Measurements from ENCODE around the gene CEP112. TPM values are rescaled to one million over a fixed set of nuclear protein-coding genes. Genes with fewer than 3 reads are reported as not detected.

Gene CEP112
- total RNA-seq, 1 donor from 2014 or later: 9.7 TPM

- H3K4me3 Mint-ChIP-seq: no peak overlapping the region
- H3K27ac Mint-ChIP-seq: peak overlapping the region; percentile 99
- TF ChIP-seq EZH2phosphoT487 (IDR thresholded peaks at IDR 0.05): no peak
- no peak for TF ChIP-seq EZH2 (IDR thresholded peaks at IDR 0.05)
- TF ChIP-seq CTCF (IDR thresholded peaks at IDR 0.05): no peak
- no peak overlapping the region for H3K27ac ChIP-seq
- H3K4me2 ChIP-seq: no peak overlapping the region
- H3K27me3 ChIP-seq: peaks cover under 1% of the 10 kb centered on the region
- no peaks in the 10 kb centered on the region for H3K27me3 Mint-ChIP-seq (ENCODE audit: insufficient read depth, low read depth)
- no peaks in the 10 kb centered on the region for H4K20me1 ChIP-seq (ENCODE audit: low read depth)
- no peak overlapping the region for H3K9ac ChIP-seq
- peaks cover 74% of the 10 kb centered on the region for H3K4me1 Mint-ChIP-seq
- no peaks in the 10 kb centered on the region for H3K9me3 ChIP-seq (ENCODE audit: low read depth)
- peaks cover 8% of the 10 kb centered on the region for H3K36me3 Mint-ChIP-seq
- H3K36me3 ChIP-seq: no peaks in the 10 kb centered on the region
- H2AFZ ChIP-seq (replicated peaks): no peak overlapping the region
- H3F3A ChIP-seq (ENCODE audit: low read depth): peaks cover 9% of the 10 kb centered on the region
- H3K4me3 ChIP-seq: no peak overlapping the region
- H3K79me2 ChIP-seq (ENCODE audit: low read depth): no peaks in the 10 kb centered on the region
- H3K9me3 Mint-ChIP-seq: peaks cover 4% of the 10 kb centered on the region
- no peak for DNase-seq (ENCODE audit: low spot score)
- H3K4me1 ChIP-seq: peaks cover 34% of the 10 kb centered on the region
These were observed 593.2 kb downstream of the CEP112 start for GRCh38 chr17:65598746-65599145.

DNA sequence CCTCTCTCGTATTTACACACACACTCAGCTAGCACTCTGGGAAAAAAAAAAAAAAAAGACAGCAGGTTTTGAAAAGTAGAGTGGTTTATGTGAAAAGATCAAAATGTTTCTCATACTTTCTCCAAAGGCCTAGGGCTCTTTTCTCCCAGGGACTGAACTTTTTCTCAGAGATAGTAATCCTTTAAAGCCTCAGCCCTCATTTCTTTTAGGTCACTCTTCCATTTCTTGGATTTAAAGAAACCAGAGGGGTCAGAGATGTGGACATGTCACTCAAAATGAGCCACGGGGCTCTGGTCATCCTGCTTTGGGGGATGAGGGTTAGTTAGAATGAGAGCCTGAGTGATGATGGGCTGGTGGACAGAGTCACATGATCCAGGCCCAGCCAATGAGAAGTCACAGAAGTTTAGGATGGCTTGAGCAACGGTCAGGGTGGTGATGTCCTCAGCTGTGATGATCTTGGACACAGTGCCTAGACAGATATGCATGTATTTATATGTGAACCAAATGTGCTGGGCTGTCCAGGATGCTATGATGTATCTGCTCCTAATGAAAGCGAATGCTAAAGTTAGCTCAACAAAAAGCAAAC, 596.8 kb downstream of the CEP112 start:
- Mint-ChIP-seq H3K4me3 (peak overlapping the region; percentile 30), H3K9me3 (peaks cover 2% of the 10 kb centered on the region), H3K27me3 (ENCODE audit: insufficient read depth, low read depth) (no peaks in the 10 kb centered on the region), H3K36me3 (peaks cover 8% of the 10 kb centered on the region), H3K27ac (peak overlapping the region; percentile 98), H3K4me1 (peaks cover 60% of the 10 kb centered on the region)
- H3K9ac ChIP-seq: no peak overlapping the region
- TF ChIP-seq CTCF (IDR thresholded peaks at IDR 0.05): no peak
- TF ChIP-seq EZH2phosphoT487 (IDR thresholded peaks at IDR 0.05): no peak
- TF ChIP-seq EZH2 (IDR thresholded peaks at IDR 0.05): no peak
- H3K4me3 ChIP-seq: no peak overlapping the region
- no peaks in the 10 kb centered on the region for H3K79me2 ChIP-seq (ENCODE audit: low read depth)
- no peaks in the 10 kb centered on the region for H4K20me1 ChIP-seq (ENCODE audit: low read depth)
- peaks cover 9% of the 10 kb centered on the region for H3F3A ChIP-seq (ENCODE audit: low read depth)
- no peaks in the 10 kb centered on the region for H3K9me3 ChIP-seq (ENCODE audit: low read depth)
- no peak overlapping the region for H3K4me2 ChIP-seq
- no peaks in the 10 kb centered on the region for H3K36me3 ChIP-seq
- H2AFZ ChIP-seq (replicated peaks): no peak overlapping the region
- H3K27me3 ChIP-seq: peaks cover 10% of the 10 kb centered on the region
- peaks cover 27% of the 10 kb centered on the region for H3K4me1 ChIP-seq
- no peak overlapping the region for H3K27ac ChIP-seq
- no peak for DNase-seq (ENCODE audit: low spot score)

- Mint-ChIP-seq H3K36me3 (peaks cover 3% of the 10 kb centered on the region), H3K27me3 (ENCODE audit: insufficient read depth, low read depth) (no peaks in the 10 kb centered on the region), H3K9me3 (peaks cover 2% of the 10 kb centered on the region), H3K27ac (peak overlapping the region; percentile 98), H3K4me3 (peak overlapping the region; percentile 73), H3K4me1 (peaks cover 50% of the 10 kb centered on the region)
- no peak for TF ChIP-seq CTCF (IDR thresholded peaks at IDR 0.05)
- TF ChIP-seq EZH2phosphoT487 (IDR thresholded peaks at IDR 0.05): no peak
- TF ChIP-seq EZH2 (IDR thresholded peaks at IDR 0.05): no peak
- Histone ChIP-seq H3K4me3 (peak overlapping the region; percentile 16), H3F3A (ENCODE audit: low read depth) (peaks cover 9% of the 10 kb centered on the region), H3K36me3 (no peaks in the 10 kb centered on the region), H3K79me2 (ENCODE audit: low read depth) (no peaks in the 10 kb centered on the region), H3K4me2 (peak overlapping the region; percentile 58), H3K27me3 (peaks cover 10% of the 10 kb centered on the region), H3K9me3 (ENCODE audit: low read depth) (no peaks in the 10 kb centered on the region), H3K27ac (no peak overlapping the region), H2AFZ (replicated peaks) (no peak overlapping the region), H4K20me1 (ENCODE audit: low read depth) (no peaks in the 10 kb centered on the region), H3K4me1 (peaks cover 21% of the 10 kb centered on the region), H3K9ac (no peak overlapping the region)
- peak; percentile 59 for DNase-seq (ENCODE audit: low spot score)
These were observed 597.8 kb downstream of the CEP112 start for GRCh38 chr17:65593855-65594845.

Measured in neural progenitor cell (in vitro differentiated cells).